Measurements from ENCODE around the gene FBXL13.
A peak's percentile ranks its signal among the peaks of the same experiment; 100 is the strongest.
"Not testable (repeated sequence)": the region's sequence is repeated elsewhere in the genome, so short reads cannot be mapped to it uniquely, and the experiment has no call there.

Gene FBXL13

DNA sequence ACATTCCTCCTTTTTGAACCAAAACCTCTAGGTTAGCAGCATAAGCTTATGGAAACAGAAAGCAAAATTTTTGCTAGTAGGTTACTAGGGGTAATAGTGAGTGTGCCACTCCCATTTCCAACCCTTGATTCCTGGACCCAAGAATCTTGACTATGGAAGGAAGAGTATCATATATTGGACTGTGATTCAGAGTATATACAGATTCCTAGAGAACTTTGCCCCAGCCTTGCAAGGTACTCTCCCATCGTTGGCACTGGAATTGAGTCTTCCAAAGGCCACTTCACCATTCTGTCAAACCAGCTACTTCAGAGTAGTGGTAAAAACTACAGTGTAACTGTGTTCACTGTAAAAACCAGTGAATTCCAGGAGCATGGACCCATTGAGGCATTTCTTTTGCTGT lies 92.4 kb downstream of the FBXL13 start:
- DNase-seq (ENCODE audit: low read depth) = no peak

DNA sequence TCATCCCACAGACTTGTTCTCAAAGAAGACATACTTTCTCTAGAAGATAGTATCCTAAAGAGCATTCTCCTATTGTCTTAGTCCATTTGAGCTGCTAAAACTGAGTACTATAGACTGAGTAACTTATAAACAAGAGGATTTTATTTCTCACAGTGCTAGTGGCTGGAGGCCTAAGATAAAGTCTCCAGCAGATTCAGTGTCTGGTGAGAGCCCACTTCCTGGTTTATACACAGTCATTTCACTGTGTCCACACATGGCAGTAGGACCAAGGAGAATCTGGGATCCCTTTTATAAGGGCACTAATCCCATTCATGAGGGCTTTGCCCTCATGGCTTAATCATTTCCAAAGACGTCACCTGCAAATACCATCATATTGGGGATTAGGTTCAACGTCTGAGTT lies 93.1 kb downstream of the FBXL13 start:
- DNase-seq (ENCODE audit: low read depth) = no peak

DNA sequence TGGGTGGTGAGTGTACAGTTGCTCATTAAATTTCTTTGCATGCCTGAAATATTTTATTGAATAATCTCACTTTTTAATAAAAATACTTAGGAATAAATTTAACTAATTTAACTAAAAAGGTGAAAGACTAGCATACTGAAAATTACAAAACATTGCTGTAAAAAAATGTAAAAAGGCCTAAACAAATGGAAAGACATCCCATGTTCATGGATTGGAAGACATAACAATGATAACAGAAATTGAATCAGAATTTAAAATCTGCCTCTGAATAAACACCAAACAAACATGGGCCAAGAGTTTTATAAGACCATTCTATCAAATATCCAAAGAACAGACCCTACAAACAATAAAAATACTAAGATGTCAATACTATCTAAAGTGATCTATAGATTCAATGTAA lies 94.9 kb downstream of the FBXL13 start:
- no peak for DNase-seq (ENCODE audit: low read depth)

DNA sequence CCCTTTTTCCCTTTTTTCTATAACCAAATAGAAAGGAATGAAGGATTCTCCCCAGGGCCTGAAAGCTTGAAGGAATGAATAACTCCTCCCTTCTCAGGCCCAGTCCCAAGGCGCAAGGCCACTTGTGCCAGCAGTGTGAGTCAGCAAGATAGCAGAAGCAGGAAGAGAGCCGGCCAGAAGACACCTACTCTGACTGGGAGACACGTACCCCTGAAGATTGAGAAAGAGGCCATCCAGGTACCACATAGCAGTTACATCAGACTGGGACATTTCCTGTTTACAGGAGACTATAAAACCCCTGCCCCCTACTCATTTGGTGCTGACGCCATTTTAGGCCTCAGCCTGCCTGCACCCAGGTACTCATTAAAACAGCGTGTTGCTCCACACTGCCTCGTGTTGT lies 96.3 kb downstream of the FBXL13 start:
- peak; percentile 12 for DNase-seq (ENCODE audit: low read depth)

DNA sequence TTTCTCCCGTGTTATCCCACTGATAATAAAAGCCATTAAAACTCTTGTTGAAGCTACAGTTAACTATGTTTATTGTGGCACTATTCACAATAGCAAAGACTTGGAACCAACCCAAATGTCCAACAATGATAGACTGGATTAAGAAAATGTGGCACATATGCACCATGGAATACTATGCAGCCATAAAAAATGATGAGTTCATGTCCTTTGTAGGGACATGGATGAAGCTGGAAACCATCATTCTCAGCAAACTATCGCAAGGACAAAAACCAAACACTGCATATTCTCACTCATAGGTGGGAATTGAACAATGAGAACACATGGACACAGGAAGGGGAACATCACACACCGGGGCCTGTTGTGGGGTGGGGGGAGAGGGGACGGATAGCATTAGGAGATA lies 97.0 kb downstream of the FBXL13 start:
- not testable (repeated sequence) for DNase-seq (ENCODE audit: low read depth)

DNA sequence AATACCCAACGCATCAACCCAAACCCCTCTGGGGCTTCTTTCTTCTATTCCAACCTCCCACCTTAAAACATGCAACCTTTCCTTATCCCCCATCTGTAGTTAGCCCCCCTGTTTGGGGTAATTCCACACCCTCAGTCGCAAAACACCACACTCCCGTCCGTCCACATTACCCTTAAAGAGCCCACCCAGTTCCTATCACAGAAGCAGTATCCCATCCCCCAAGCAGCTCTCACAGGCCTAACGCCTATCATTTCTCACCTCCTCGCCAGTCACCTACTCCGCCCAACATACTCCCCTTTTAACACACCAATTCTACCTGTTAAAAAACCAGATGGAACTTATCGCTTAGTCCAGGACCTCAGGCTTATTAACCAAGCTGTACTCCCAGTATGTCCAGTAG lies 98.1 kb downstream of the FBXL13 start:
- DNase-seq (ENCODE audit: low read depth) = no peak

DNA sequence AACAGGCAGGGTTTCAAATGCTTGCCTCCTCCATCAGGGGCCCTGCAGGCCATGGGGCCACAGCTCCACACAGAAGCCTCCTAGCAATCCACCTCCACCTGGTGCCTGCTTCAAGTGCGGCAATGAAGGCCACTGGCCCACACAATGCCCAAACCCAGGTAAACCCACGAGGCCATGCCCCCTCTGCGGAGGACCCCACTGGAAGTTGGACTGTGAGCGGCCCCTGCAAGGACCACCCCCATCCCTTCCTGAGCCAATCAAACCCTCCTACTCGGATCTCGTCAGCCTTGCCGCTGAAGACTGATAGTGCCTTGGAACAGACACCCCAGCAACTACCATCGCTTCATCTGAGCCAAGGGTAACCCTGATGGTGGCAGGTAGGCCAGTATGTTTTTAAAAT lies 98.7 kb downstream of the FBXL13 start:
- no peak for DNase-seq (ENCODE audit: low read depth)

DNA sequence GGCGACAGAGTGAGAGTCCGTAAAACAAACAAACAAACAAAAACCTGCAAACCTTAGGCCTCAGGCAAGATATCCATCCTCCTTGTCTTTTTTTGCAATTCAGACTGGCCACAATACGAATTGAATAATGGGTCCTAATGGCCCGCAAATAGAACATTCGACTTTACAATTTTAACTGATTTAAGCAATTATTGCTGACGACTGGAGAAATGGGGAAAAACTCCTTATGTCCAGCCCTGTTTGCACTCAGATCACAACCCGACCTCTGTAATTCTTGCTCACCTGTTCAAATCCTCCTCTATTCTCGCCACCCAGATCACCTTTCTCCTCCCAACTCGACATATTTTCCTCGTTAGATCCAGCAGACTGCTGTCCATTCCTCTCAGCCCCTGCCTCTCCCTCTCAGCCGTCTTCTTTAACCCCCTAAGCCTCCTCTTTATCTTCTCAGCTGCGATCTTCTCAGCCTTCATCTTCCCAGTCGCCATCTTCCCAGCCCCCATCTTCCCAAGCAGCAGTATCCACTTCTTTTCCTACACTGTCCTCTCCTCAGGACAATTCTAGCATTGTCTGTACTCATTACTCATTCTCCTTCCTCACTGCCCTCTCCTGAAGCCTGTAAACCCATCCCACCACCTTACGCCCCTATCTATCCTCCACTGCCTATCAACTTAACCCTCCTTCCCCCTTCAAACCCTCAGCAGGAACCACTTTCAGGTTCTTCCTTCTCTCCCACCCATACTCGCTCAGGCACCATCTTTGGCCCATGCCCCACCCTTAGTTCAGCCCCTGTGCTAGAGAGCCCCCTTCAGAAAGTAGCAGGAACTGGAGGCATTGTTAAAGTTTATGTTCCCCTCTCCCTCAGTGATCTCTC lies 100.0 kb downstream of the FBXL13 start:
- DNase-seq (ENCODE audit: low read depth) = no peak

DNA sequence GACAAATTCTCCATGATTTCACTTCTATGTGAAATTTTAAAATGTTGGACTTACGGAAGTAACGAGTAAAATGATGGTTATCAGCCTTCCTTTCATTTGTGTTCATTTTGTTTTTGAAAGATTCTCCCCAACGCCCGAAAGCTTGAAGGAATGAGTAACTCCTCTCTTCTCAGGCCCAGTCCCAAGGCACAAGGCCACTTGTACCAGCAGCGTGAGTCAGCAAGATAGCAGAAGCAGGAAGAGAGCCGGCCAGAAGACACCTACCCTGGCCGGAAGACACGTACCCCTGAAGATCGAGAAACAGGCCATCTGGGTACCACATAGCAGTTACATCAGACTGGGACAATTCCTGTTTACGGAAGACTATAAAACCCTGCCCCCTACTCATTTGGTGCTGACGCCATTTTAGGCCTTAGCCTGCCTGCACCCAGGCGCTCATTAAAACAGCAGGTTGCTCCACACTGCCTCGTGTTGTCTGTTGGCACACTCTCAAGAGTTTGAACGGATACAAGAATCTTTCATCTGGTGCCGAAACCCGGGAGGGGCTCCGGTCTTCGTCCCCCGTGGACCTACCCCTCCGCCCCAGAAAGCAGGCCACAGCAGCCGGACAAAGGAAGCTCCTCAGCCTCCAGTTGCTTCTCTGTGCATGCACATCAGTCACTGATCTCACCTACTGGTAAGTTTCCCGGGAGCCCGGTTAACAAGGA lies 101.3 kb downstream of the FBXL13 start:
- no peak for DNase-seq (ENCODE audit: low read depth)

DNA sequence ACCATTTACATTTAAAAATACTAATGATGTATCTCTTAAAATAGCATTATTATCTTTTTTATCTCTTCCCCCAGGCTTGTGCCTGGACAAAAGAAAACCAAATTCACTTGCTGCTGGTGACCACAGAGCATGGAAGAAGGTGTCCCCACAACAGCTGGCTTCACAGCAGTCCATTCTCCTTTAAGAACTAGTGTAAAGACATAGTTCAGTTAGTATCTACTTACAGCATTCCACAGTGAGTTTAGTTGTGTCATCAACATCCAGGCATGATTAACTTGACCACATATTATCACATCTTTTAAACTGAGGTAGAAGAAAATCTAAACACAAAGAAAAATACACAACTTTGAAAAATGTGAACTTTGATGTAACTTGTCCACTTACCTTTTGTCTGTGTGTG lies 106.8 kb downstream of the FBXL13 start:
- no peak for DNase-seq (ENCODE audit: low read depth)

DNA sequence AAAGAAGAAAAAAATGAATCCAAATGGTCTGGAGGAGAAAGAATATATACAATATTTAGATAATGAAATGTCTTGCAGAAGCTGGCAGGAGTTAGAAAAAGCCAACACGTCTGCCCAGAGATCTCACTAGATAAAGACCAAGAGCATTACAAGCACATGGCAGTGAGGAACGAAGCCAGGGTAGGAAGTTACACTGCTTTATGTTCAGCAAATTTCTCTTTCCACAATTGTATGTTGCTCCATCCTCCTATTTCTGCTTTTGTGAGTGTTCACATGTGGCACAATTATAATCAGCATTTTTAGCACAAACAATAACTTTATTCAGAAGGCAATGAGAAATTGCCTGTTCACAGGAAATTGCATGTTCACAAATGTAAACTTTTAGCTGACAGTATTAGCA lies 108.1 kb downstream of the FBXL13 start:
- DNase-seq (ENCODE audit: low read depth) = no peak

DNA sequence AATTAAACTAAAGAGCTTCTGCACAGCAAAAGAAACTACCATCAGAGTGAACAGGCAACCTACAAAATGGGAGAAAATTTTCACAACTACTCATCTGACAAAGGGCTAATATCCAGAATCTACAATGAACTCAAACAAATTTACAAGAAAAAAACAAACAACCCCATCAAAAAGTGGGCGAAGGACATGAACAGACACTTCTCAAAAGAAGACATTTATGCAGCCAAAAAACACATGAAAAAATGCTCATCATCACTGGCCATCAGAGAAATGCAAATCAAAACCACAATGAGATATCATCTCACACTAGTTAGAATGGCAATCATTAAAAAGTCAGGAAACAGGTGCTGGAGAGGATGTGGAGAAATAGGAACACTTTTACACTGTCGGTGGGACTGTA lies 112.6 kb downstream of the FBXL13 start:
- not testable (repeated sequence) for DNase-seq (ENCODE audit: low read depth)

DNA sequence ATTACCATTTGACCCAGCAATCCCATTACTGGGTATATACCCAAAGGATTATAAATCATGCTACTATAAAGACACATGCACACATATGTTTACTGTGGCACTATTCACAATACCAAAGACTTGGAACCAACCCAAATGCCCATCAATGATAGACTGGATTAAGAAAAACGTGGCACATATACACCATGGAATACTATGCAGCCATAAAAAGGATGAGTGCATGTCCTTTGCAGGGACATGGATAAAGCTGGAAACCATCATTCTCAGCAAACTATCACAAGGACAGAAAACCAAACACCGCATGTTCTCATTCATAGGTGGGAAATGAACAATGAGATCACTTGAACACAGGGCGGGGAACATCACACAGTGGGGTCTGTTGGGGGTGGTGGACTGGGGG lies 116.6 kb downstream of the FBXL13 start:
- not testable (repeated sequence) for DNase-seq (ENCODE audit: low read depth)

DNA sequence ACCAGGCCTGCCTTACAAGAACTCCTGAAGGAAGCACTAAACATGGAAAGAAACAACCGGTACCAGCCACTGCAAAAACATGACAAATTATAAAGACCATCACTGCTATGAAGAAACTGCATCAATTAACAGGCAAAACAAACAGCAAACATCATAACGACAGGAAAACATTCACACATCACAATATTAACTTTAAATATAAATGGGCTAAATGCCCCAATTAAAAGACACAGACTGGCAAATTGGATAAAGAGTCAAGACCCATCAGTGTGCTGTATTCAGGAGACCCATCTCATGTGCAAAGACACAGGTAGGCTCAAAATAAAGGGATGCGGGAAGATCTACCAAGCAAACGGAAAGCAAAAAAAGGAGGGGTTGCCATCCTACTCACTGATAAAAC lies 120.2 kb downstream of the FBXL13 start:
- not testable (repeated sequence) for DNase-seq (ENCODE audit: low read depth)

DNA sequence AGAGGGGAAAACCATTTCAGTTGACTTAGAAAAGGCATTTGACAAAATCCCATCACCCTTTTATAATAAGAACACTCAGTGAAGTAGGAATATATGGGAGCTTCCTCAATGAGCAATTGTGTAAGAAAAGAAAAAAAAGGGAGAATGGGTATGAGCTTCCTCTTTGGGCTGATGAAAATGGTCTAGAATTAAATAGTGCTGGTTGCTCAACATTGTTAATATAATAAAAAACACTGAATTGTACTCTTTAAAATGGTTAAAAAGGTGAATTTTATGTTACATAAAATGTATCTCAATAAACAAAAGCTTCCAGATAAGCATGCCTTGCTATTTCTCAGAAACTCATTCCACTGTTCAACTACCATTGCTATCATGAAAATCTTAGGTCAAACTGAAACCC lies 121.2 kb downstream of the FBXL13 start:
- no peak for DNase-seq (ENCODE audit: low read depth)

DNA sequence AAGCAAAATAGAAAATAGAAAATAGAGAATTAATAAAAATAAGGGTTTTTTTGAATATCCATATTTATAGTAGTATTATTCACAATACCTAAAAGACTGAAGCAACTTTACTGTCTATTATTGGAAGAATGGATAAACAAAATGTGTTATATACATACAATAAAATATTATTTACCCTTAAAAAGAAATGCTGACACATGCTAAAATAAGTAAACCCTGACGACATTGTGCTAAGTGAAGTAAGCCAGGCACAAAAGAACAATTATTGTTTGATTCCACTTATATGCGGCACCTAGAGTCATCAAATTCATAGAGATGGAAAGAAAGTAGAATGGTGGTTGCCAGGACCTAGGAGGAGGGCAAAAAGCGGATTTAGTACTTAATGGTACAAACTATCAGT lies 122.8 kb downstream of the FBXL13 start:
- no peak for DNase-seq (ENCODE audit: low read depth)

DNA sequence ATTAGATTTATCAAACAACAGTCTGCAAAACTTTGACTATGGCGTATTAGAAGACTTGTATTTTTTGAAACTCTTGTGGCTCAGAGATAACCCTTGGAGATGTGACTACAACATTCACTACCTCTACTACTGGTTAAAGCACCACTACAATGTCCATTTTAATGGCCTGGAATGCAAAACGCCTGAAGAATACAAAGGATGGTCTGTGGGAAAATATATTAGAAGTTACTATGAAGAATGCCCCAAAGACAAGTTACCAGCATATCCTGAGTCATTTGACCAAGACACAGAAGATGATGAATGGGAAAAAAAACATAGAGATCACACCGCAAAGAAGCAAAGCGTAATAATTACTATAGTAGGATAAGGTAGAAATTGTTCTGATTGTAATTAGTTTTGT lies 130.4 kb downstream of the FBXL13 start:
- DNase-seq (ENCODE audit: low read depth) = no peak

DNA sequence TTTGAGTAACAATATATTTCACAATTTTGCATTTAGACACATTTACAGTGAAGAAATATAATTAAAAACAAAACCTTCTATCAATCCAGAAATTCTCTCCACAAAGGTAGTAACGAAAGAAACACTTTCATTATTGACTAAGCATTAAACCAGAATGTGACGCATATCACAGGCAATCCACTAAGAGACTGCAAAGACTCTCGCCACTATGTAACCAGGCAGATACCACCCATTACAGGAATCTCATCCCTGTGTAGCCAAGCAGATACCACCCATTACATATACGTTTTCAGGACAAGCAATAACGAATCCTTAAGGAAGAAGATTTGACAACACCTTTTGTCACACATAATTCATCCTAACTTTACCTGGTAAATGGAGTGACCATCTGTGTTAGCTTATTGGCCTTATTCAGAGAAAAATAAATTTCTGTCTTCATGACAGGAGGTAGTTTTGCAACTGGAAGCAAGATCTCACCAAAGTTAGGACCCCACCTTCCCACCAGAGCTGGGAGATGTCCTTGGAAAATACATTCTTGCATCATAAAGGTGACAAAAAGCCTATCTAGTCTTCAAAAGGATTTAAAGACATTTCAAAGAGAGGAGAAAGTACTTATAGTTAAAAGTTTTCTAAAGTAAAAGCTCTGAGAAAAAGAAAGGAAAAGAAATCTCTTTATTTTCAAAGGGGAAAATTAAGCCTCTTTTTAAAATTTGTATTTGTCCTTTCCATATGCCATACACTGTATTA lies 131.0 kb downstream of the FBXL13 start:
- no peak for DNase-seq (ENCODE audit: low read depth)

DNA sequence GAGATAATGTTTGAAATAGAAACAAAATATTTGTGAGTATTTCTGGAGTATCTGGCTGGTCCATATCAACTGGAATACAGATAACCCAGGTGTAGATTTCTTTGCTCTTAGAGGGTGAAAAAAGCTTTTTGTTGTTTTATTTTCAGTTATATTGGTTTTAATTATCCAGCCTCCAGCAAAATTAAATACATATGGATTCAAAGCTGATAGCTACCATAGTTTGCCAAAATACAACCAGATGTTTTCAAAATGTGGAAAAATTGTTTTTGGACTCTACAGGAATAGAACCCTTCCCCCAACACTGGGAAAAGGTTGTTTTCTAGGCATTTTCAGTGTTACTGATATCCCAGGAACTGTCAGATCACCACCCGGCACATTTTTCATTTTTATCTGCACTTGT lies 131.7 kb downstream of the FBXL13 start:
- DNase-seq (ENCODE audit: low read depth) = no peak

DNA sequence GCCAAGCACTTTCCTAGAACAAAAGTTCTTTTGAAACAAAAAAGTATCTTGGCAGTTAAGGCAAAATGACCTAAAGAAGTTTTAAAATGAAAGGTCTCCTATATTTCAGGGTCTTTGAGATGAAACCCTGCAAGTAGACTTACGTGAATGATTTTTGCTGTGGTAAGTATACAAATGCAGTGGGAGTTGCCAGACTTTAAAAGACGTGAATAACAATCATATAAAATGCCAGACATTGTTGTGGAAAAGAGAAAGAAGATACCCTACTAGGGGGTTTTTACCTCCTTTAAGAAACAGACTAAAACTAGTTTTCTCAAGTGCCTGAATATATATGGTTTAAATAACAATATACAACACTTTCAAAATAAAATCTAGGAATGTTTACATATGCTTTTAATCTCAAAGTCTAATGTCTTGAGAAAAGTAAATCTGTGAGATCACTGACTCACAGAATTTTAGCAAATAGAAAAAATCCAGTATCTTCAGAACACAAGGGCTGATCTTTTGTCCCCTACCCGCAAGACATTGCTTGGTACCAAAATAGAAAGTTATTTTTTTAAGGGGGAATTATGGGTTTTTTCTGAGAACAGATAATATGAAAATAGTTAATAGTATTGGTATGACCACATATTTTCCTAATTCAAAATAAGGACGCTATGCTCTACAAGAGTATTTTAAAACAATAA lies 132.3 kb downstream of the FBXL13 start:
- DNase-seq (ENCODE audit: low read depth) = no peak

DNA sequence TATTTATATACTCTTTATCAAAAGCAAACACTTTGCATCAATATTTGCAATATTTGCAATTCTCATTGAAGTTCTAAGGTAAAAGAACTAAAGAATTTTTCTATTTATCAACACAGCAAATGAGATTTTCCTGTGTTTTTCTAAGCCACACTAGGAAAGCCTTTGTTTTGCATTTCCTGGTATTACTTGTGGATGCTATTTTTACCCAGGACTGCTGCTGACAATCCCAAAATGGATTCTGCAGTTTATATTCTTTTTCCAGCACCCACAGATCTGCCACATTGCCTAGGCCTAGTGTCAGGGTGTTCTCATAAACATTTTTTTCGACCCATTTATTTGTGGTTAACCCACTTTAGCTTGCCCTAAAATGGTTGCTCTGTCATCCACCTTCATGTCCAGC lies 135.9 kb downstream of the FBXL13 start:
- no peak for DNase-seq (ENCODE audit: low read depth)

DNA sequence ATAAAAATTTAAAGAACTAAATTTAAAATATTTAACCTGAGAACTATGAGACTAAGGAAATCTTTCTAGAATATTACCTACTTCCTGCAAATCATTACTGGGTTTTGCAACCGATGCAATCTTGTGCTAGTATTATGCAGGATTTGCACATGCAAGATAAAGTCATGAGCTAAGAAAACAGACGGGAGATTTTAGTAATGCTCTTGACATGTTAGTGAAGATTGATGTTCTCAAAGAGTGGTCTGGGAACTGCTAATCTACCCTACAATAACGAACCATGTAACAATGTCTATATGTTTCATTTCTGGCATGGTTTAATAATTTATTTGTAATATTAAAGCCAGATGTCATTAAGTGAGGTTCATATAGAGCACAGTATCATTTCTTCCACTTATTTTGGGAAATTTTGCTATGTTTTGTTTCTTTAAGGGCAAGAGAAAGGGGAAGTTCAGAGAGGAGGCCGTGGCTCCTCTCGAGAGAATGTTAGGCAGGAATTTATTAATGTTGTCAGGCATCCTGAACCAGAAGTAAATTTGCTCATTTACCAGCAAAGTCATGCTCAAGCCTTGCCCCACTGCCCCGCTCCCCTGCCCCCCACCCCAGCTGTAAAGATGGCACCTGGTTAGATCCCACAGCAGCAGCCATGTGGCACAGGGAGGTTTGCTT lies 139.0 kb downstream of the FBXL13 start:
- DNase-seq (ENCODE audit: low read depth) = no peak
